Motor neuron (in vitro differentiated cells): ENCODE data around the gene ANXA11. TPM values are rescaled to one million over a fixed set of nuclear protein-coding genes. Genes with fewer than 3 reads are reported as not detected.
"Not testable (repeated sequence)": the region's sequence is repeated elsewhere in the genome, so short reads cannot be mapped to it uniquely, and the experiment has no call there.

Experiments
- ATAC-seq, 8 experiments: fragments of 200-7000 bp; cut with Tn5 transposase; replicated peaks in 6 of 8; 2 replicates each; pipeline ENCODE4 v1.8.0; 2021; ENCODE audit warnings: mild to moderate bottlenecking in 8 of 8, moderate library complexity in 8 of 8
- H3K27ac ChIP-seq, 2 donors: fragments of 250-450 bp; sonication (Bioruptor Pico); 2 replicates each; pipeline ENCODE4 v1.9.0; 2021; ENCODE audit warnings: antibody characterized with exemption in 2 of 2, mild to moderate bottlenecking in 2 of 2, moderate library complexity in 1 of 2
- H3K4me1 ChIP-seq, 2 donors: fragments of 250-450 bp; sonication (Bioruptor Pico); replicated peaks in 1 of 2; 2 replicates each; pipeline ENCODE4 v1.6.1; 2021; ENCODE audit warnings: antibody characterized with exemption in 2 of 2, mild to moderate bottlenecking in 2 of 2, moderate library complexity in 1 of 2
- H3K4me3 ChIP-seq, 5 donors: fragments of 250-450 bp; sonication (Bioruptor Pico); 2 replicates each; pipeline ENCODE4 v1.9.0; 2021; ENCODE audit warnings: antibody characterized with exemption in 5 of 5, mild to moderate bottlenecking in 5 of 5, moderate library complexity in 4 of 5
- WGBS, 10 experiments: fragments of 450-650 bp; shearing (Covaris generic); methylation state at CpG; one replicate each; pipeline ENCODE4 v1.0.0; 2022; 5-methylcytosine and 5-hydroxymethylcytosine counted together
- in situ Hi-C, 9 experiments: fragments of 400-800 bp; cut with MboI; loops; one replicate each; pipeline ENCODE4 v1.15.0; 2021; ENCODE audit warnings: low sequenced_read_pairs in 9 of 9, low pct_unique_long_range_greater_than_20kb in 2 of 9; ENCODE audit not compliant: unreplicated experiment in 9 of 9
- total RNA-seq, 8 experiments: library from RNA; unstranded; fragments of 300-600 nt; gene quantifications; 2 replicates each; pipeline versions ENCODE4 v1.2.3 to v1.2.4, GENCODE V29; 2022

ANXA11 gene
- total RNA-seq, 8 experiments from 2014 or later = 4.9 to 197 (median 37.4) TPM

GRCh38 chr10:80155696-80156215 is 49.6 kb downstream of the ANXA11 start:
- in situ Hi-C loops = no loop called here
- Histone ChIP-seq H3K27ac (no peak overlapping the region), H3K4me3 (no peak overlapping the region), H3K4me1 (no peaks in the 10 kb centered on the region)
- ATAC-seq = no peak
- WGBS, 10 experiments = 13 to 91% (median 83%) methylated on average over 1 to 6 of the region's 8 CpGs; no CpG with 5 or more reads in 1 of the 10 experiments

DNA sequence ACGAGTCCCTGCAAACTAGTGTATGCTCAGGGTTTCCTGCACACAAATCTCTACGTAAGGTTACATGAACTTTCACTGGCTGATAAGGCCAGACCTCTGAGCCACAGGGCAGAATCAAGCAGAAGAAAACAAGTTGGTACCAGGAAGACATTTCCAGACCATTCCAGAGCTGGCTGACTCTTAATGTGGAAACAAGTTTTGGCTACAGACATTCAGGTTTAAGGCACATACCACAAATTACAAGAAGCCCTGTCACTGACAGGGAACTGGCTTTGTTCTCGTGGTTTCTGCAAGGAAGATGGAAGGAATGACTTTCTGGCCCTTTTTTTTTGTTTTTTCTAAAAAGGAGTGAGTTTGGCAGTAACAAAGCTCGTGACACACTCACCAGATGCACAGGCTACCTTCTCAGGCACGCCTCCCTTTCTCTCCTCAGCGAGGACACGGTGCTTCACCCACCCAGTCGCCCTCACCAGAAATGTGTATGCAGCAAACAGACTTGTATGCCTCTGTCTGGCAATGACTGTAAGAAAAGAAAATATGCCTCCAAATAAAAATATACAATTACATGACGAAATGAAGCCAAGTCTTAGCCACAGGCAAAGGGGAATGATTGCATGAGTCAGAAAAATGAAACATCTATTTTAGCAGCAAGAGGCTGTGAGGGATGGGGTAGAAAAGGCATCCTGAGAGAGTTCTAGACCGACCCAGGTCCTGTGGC is 50.2 kb downstream of the ANXA11 start:
- in situ Hi-C loops = no loop called here
- 22 to 100% (median 77%) methylated on average over 1 to 9 of the region's 10 CpGs for WGBS, 10 experiments
- Histone ChIP-seq H3K27ac (no peak overlapping the region), H3K4me3 (no peak overlapping the region), H3K4me1 (no peaks in the 10 kb centered on the region)
- ATAC-seq = peak in 2 of 8 experiments; percentile 29 to 32

DNA sequence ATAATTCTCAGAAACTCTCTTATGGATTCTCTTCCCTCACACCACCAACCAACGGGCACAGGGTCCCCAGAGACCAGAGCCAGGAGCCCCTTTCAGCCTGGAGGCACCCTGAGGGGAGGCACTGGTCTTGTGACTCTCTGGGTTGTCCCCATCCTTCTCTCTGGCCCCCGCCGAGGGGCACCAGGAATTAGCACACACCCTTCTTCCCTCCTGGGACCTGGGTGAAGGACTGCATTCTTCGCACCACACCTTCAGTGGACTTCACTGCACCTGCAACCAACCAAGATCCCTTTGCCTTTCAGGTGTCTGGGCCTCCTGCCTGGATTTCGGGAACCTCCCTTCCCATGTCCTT is 50.7 kb downstream of the ANXA11 start:
- H3K4me3 ChIP-seq = no peak overlapping the region
- no peak for ATAC-seq
- 71 to 100% (median 100%) methylated on average over 1 to 5 of the region's 5 CpGs; no CpG with 5 or more reads in 3 of the 10 experiments for WGBS, 10 experiments
- H3K27ac ChIP-seq = no peak overlapping the region
- in situ Hi-C loops = no loop called here
- H3K4me1 ChIP-seq = no peaks in the 10 kb centered on the region

DNA sequence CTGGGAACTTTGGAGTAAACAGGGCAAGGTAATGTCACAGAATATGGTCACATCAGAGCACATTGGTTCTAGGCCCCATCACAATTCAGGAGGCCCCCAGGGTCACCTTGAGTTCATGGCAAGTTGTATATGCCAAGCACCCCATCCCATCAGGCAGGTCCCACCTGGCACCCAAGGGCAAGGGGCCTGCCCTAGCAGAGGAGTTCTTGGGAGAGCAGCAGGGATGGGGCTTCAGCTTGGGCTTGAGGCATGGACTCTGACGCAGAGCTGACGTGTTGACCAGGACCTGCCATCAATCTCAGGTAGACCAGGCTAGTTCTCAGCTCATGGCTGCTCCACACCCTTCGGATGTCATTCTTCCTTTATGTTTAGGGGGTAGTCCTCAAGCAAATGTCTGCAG is 51.9 kb downstream of the ANXA11 start:
- no peak for ATAC-seq
- Histone ChIP-seq H3K4me3 (no peak overlapping the region), H3K4me1 (no peaks in the 10 kb centered on the region), H3K27ac (no peak overlapping the region)
- in situ Hi-C loops = no loop called here
- WGBS, 10 experiments = 73 to 100% (median 100%) methylated on average over 2 to 3 of the region's 3 CpGs; no CpG with 5 or more reads in 5 of the 10 experiments

GRCh38 chr10:80152820-80153219 is 52.5 kb downstream of the ANXA11 start:
- in situ Hi-C loops = no loop called here
- ATAC-seq = no peak
- H3K27ac ChIP-seq = no peak overlapping the region
- 76 to 96% (median 93%) methylated on average over 2 to 5 of the region's 6 CpGs; no CpG with 5 or more reads in 4 of the 10 experiments for WGBS, 10 experiments
- H3K4me3 ChIP-seq = no peak overlapping the region
- H3K4me1 ChIP-seq = no peaks in the 10 kb centered on the region

DNA sequence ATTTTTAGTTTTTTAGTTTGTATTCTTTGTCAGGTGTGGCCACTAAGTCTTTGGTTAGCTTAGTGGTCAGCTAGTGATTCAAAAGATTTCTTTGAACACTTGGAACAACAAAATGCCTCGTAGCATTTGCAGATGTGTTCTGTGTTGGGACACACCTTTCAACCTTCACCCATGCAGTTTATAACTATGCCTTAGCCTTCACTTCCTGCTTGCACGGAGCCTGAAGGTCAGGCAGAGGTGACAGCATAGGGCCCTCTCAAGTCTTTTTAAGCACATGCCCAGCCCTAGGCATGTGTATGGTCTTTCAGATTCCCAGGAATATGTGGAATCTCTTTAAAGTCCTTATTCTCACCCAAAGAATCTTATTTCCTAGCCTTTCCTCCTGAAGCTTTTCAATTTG is 55.2 kb downstream of the ANXA11 start:
- in situ Hi-C loops = no loop called here
- WGBS, 10 experiments = 73 to 100% (median 88%) methylated on average over 1 to 2 of the region's 2 CpGs; no CpG with 5 or more reads in 4 of the 10 experiments
- H3K4me3 ChIP-seq = no peak overlapping the region
- H3K4me1 ChIP-seq = no peaks in the 10 kb centered on the region
- ATAC-seq = no peak
- H3K27ac ChIP-seq = no peak overlapping the region

DNA sequence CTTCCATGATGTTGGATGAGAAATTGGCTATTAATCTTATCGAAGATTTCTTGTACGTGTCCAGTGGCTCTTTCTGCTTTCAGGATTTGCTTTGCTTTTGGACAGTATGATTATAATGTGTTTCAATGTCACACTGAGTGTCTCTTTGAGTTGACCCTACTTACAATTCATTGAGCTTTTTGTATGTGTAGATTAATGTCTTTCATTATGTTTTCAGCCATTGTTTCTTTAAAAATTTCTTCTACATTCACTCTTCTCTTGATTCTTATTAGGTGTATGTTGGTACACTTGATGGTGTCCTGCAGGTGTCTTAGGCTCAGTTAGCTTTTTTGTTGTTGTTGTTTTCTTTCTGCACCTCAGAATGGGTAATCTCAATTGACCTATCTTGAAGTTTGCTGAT is 56.2 kb downstream of the ANXA11 start:
- WGBS, 10 experiments = 70 to 100% (median 97%) methylated on average over 2 of the region's 2 CpGs; no CpG with 5 or more reads in 4 of the 10 experiments
- no peaks in the 10 kb centered on the region for H3K4me1 ChIP-seq
- in situ Hi-C loops = loop anchor here in 1 of 9 experiments (10.0 kb wide), 1 partner anchor 66 kb away; no protein-coding TSS in a partner anchor

GRCh38 chr10:80148166-80148805 is 57.1 kb downstream of the ANXA11 start:
- 40 to 100% (median 60%) methylated on average over 1 to 2 of the region's 5 CpGs; no CpG with 5 or more reads in 3 of the 10 experiments for WGBS, 10 experiments

More for the DNA sequence above, 56.2 kb downstream of the ANXA11 start:
- ATAC-seq = no peak
- H3K4me3 ChIP-seq = no peak overlapping the region
- H3K27ac ChIP-seq = no peak overlapping the region

GRCh38 chr10:80146918-80147317 is 58.4 kb downstream of the ANXA11 start:
- Histone ChIP-seq H3K27ac (no peak overlapping the region), H3K4me1 (no peaks in the 10 kb centered on the region), H3K4me3 (no peak overlapping the region)
- in situ Hi-C loops = loop anchor here in 1 of 9 experiments (10.0 kb wide), 1 partner anchor 68 kb away; no protein-coding TSS in a partner anchor
- ATAC-seq = no peak
- WGBS, 10 experiments = 14 to 100% (median 89%) methylated on average over 1 to 3 of the region's 3 CpGs; no CpG with 5 or more reads in 3 of the 10 experiments

More at GRCh38 chr10:80148166-80148805, 57.1 kb downstream of the ANXA11 start:
- no peaks in the 10 kb centered on the region for H3K4me1 ChIP-seq
- no peak overlapping the region for H3K4me3 ChIP-seq
- no peak overlapping the region for H3K27ac ChIP-seq
- in situ Hi-C loops = loop anchor here in 1 of 9 experiments (10.0 kb wide), 1 partner anchor 67 kb away; no protein-coding TSS in a partner anchor
- ATAC-seq = peak in 1 of 8 experiments; percentile 2

DNA sequence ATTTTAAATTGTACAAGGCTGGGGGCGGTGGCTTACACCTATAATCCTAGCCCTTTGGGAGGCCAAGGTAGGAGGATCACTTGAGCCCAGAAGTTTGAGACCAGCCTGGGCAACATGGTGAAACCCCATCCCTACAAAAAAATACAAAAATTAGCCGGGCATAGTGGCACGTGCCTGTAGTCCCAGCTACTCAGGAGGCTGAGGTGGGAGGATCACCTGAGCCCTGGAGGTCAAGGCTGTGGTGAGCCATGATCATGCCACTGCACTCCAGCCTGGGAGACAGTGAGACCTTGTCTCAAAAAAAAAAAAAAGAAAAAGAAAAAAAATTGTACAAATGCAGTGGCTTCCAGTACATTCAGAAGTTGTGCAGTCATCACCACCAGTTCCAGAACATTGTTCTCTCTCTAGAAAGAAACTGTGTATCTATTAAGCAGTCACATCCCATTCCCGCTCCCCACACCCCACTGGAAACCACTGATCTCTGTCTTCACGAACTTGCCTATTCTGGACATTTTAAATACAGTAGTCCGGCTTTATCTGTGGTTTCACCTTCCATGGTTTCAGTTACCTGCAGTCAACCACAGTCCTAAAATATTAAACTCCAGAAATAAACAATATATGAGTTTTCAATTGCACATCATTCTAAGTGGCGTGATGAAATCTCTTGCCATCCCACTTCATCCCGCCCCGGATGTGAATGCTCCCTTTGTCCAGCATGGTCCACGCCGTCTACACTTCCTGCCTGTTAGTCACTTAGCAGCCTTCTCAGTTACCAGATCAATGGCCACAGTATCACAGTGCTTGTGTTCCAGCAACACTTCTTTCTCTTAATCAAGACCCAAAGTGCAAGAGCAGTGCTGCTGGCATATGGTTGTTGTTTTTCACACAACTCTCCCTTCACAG is 59.7 kb downstream of the ANXA11 start:
- H3K27ac ChIP-seq, H3K4me1 ChIP-seq, H3K4me3 ChIP-seq: not testable (repeated sequence)
- 3 to 94% (median 81%) methylated on average over 2 to 10 of the region's 11 CpGs for WGBS, 10 experiments
- in situ Hi-C loops = loop anchor here in 1 of 9 experiments (10.0 kb wide), 1 partner anchor 69 kb away; no protein-coding TSS in a partner anchor
- ATAC-seq = peak in 5 of 8 experiments; percentile 7 to 53 (median 28)

- no peak overlapping the region for H3K27ac ChIP-seq
- WGBS, 10 experiments = 0 to 100% (median 60%) methylated on average over 1 to 8 of the region's 12 CpGs; no CpG with 5 or more reads in 4 of the 10 experiments
- in situ Hi-C loops = loop anchor here in 1 of 9 experiments (10.0 kb wide), 1 partner anchor 70 kb away; no protein-coding TSS in a partner anchor
- no peak for ATAC-seq
- H3K4me3 ChIP-seq = no peak overlapping the region
- no peaks in the 10 kb centered on the region for H3K4me1 ChIP-seq
Measured at GRCh38 chr10:80144696-80145131, 60.6 kb downstream of the ANXA11 start.

DNA sequence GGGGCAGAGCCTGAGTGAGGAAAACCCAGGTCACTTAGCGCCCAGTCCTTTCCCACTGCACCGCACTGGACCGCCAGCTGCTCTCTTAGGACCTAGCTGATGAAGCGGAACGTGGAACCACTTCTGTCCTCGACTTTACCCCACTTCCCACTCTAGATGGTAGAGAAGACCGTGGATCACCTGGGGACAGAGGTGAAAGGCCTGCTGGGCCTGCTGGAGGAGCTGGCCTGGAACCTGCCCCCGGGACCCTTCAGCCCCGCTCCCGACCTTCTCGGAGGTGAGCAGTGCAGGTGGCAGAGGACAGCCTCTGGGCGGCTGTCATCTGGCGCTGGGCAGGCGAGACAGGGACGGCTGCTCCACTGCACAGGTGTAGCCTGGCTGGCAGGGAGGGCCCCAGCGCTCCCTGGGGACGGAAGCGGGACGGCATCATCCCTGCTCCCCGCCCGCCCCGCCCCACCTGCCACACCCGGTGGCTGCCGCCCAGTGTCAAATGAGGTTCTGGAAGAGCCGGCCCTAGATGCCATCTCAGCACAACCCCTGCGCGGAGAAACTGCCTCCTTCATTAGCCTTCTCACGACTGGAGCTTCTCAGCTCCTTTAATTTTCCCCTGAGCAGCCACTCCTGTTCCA is 61.2 kb downstream of the ANXA11 start:
- no peaks in the 10 kb centered on the region for H3K4me1 ChIP-seq
- no peak overlapping the region for H3K4me3 ChIP-seq
- WGBS, 10 experiments = 0 to 100% (median 73%) methylated on average over 1 to 9 of the region's 28 CpGs; no CpG with 5 or more reads in 6 of the 10 experiments
- in situ Hi-C loops = loop anchor here in 1 of 9 experiments (10.0 kb wide), 1 partner anchor 71 kb away; no protein-coding TSS in a partner anchor
- ATAC-seq = peak in 7 of 8 experiments; percentile 6 to 49 (median 15)
- no peak overlapping the region for H3K27ac ChIP-seq
